Parathyroid adenoma (tissue), 2 donors: Measurements from ENCODE around the gene TSPAN12.

ENCODE experiments used
- H2AFZ ChIP-seq: fragments of 300-600 bp; sonication (generic); one replicate; pipeline ENCODE4 v1.7.0; 2017; ENCODE audit warnings: antibody characterized with exemption, mild to moderate bottlenecking
- H3K27ac ChIP-seq: fragments of 300-600 bp; sonication (generic); one replicate; pipeline ENCODE4 v1.7.0; 2017
- H3K27me3 ChIP-seq: fragments of 300-600 bp; sonication (generic); one replicate; pipeline ENCODE4 v1.7.0; 2017; ENCODE audit warnings: low read length; ENCODE audit not compliant: control insufficient read depth, insufficient read depth
- H3K36me3 ChIP-seq: fragments of 300-600 bp; sonication (generic); one replicate; pipeline ENCODE4 v1.7.0; 2017; ENCODE audit warnings: low read length; ENCODE audit not compliant: control insufficient read depth, insufficient read depth
- H3K4me1 ChIP-seq: fragments of 300-600 bp; sonication (generic); one replicate; pipeline ENCODE4 v1.7.0; 2017; ENCODE audit warnings: control low read depth
- H3K4me2 ChIP-seq: fragments of 300-600 bp; sonication (generic); one replicate; pipeline ENCODE4 v1.7.0; 2017; ENCODE audit warnings: low read length
- H3K4me3 ChIP-seq: fragments of 300-600 bp; sonication (generic); one replicate; pipeline ENCODE4 v1.7.0; 2017; ENCODE audit warnings: low read depth, low read length
- H3K79me2 ChIP-seq: fragments of 300-600 bp; sonication (generic); one replicate; pipeline ENCODE4 v1.7.0; 2017; ENCODE audit warnings: control low read depth
- H3K9ac ChIP-seq: fragments of 300-600 bp; sonication (generic); one replicate; pipeline ENCODE4 v1.7.0; 2017; ENCODE audit warnings: mild to moderate bottlenecking
- H3K9me3 ChIP-seq: fragments of 300-600 bp; sonication (generic); one replicate; pipeline ENCODE4 v1.7.0; 2017; ENCODE audit warnings: low read length; ENCODE audit not compliant: control insufficient read depth
- CTCF ChIP-seq: fragments of 300-600 bp; sonication (generic); IDR thresholded peaks from one replicate; pipeline ENCODE4 v1.7.0; 2017; ENCODE audit warnings: antibody characterized with exemption, mild to moderate bottlenecking
- donor health status: primary hyperparathyroidism.

The TSPAN12 gene

GRCh38 chr7:120843109-120843508, 14.8 kb downstream of the TSPAN12 start:
- Histone ChIP-seq H3K4me3 (no peak overlapping the region), H3K27me3 (no peaks in the 10 kb centered on the region), H3K9me3 (no peaks in the 10 kb centered on the region), H3K9ac (no peak overlapping the region), H3K4me2 (no peak overlapping the region), H3K79me2 (no peaks in the 10 kb centered on the region), H3K4me1 (no peaks in the 10 kb centered on the region), H3K27ac (no peak overlapping the region), H3K36me3 (no peaks in the 10 kb centered on the region), H2AFZ (no peak overlapping the region)
- no peak for TF ChIP-seq CTCF

GRCh38 chr7:120842121-120842621, 15.8 kb downstream of the TSPAN12 start:
- no peaks in the 10 kb centered on the region for H3K9me3 ChIP-seq
- H3K4me1 ChIP-seq = no peaks in the 10 kb centered on the region
- no peak overlapping the region for H3K4me2 ChIP-seq
- no peaks in the 10 kb centered on the region for H3K27me3 ChIP-seq
- H3K36me3 ChIP-seq = no peaks in the 10 kb centered on the region
- H3K79me2 ChIP-seq = no peaks in the 10 kb centered on the region
- H3K9ac ChIP-seq = no peak overlapping the region
- no peak overlapping the region for H2AFZ ChIP-seq
- TF ChIP-seq CTCF = no peak
- H3K27ac ChIP-seq = no peak overlapping the region
- no peak overlapping the region for H3K4me3 ChIP-seq

GRCh38 chr7:120841608-120842007, 16.3 kb downstream of the TSPAN12 start:
- H2AFZ ChIP-seq = no peak overlapping the region

GRCh38 chr7:120838281-120838682, 19.7 kb downstream of the TSPAN12 start:
- Histone ChIP-seq H3K27ac (no peak overlapping the region), H2AFZ (no peak overlapping the region), H3K4me1 (no peaks in the 10 kb centered on the region), H3K4me2 (no peak overlapping the region), H3K9ac (no peak overlapping the region), H3K9me3 (no peaks in the 10 kb centered on the region), H3K79me2 (no peaks in the 10 kb centered on the region), H3K4me3 (no peak overlapping the region), H3K36me3 (no peaks in the 10 kb centered on the region), H3K27me3 (no peaks in the 10 kb centered on the region)
- TF ChIP-seq CTCF = no peak

More at GRCh38 chr7:120841608-120842007, 16.3 kb downstream of the TSPAN12 start:
- no peaks in the 10 kb centered on the region for H3K36me3 ChIP-seq
- no peaks in the 10 kb centered on the region for H3K4me1 ChIP-seq
- H3K4me3 ChIP-seq = no peak overlapping the region
- no peak overlapping the region for H3K27ac ChIP-seq
- no peak overlapping the region for H3K9ac ChIP-seq
- no peaks in the 10 kb centered on the region for H3K9me3 ChIP-seq
- no peaks in the 10 kb centered on the region for H3K27me3 ChIP-seq
- no peak for TF ChIP-seq CTCF
- no peak overlapping the region for H3K4me2 ChIP-seq
- no peaks in the 10 kb centered on the region for H3K79me2 ChIP-seq

GRCh38 chr7:120837599-120837998, 20.3 kb downstream of the TSPAN12 start:
- Histone ChIP-seq H3K9me3 (no peaks in the 10 kb centered on the region), H3K4me2 (no peak overlapping the region), H3K4me3 (no peak overlapping the region), H3K27ac (no peak overlapping the region), H3K4me1 (no peaks in the 10 kb centered on the region), H3K36me3 (no peaks in the 10 kb centered on the region), H3K79me2 (no peaks in the 10 kb centered on the region), H3K27me3 (no peaks in the 10 kb centered on the region), H2AFZ (no peak overlapping the region), H3K9ac (no peak overlapping the region)
- TF ChIP-seq CTCF = no peak
